GM18520 (cell line): ENCODE results near the gene KLHL35.

ENCODE experiments used
- ATAC-seq: cut with Tn5 transposase; IDR thresholded peaks from one replicate; pipeline ENCODE4 v1.9.1; 2021; ENCODE audit not compliant: unreplicated experiment

KLHL35 gene

DNA sequence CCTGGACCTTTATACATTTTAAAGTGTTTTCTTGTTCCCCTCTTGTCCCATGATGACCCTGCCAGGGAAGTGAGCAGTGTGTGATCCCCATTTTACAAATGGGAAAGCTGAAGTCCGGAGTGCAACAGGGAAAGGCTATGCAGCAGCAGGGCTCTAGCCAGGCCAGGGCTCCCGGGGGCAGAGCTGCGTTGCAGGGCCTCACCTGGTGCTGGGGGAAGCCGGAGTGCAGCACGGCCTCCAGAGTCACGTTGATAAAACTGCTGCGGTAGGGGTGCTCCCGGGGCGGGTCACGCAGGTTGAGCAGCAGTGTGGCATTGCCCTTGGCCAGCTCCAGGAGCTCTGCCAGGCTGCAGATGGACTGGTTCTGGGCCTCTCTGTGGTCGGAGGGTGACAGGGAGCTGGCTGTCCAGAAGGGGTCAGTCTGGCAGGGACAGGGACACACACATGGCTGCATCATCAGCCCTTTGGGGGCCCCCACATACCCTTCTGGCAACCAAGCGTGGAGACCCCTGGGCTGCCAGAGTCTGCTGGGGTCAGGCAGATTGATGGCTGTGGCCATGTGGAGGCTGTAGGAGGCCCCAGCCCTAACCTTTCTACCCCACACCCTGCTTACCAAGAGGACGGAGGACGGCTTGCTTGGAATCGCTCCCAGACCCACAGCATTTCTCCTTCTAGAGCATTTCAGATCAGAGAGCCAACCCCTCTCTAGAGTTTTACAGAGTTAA is 9.3 kb upstream of the KLHL35 start:
- ATAC-seq: no peak

DNA sequence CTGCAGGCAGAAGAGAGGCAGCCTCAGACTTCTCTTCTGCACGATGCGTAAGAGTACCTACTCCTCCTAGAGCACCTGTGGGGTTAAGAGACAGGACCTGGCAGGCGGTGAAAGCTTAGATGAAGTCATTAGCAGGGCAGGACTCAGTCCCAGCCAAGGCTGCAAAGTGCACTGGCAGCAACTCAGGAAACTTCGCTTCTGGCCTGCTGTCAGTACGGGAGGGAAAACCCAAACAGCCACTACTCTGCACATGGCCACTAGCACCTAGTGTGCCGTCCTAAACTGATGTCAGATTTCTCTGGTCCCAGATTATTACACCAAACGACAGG is 8.8 kb upstream of the KLHL35 start:
- ATAC-seq: no peak

DNA sequence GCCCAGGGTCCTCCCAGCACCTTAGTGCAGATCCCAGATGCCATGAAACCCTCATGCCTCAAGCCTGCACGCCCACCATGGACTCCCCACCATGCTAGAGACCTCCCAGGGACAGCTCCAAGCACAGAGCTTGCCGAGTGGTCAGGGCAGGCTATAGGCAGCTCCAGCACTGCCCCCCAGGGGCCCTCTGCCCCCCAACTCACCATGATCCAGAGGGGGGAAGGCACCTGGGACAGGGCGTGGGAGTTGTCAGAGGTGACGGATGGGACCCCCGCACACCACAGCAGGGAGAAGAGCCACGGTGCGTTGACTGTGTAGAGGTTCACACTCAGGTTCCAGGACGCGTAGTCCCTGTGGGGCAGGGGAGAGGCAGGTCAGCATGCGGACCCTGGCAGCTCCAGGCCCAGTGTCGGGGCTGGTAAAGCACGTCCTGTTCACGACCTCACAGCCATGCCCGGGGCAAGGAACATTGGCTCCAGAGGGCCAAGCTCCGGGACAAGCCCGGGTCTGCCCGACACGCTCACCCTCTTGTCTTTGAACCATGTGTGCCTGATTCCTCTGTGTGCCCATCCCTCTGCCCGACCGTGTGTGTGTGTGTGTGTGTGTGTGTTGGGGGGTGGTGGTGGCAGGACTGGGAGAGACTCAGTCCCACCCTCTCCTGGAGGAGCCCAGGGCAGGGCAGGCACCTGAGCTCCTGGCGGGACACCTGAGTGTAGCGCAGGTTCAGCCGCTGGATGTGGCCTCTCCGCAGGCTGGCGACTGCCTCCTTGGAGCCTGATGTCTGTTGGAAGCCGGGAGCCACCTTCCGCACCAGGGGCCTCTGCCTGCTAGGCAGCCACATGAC is 8.2 kb upstream of the KLHL35 start:
- no peak for ATAC-seq

DNA sequence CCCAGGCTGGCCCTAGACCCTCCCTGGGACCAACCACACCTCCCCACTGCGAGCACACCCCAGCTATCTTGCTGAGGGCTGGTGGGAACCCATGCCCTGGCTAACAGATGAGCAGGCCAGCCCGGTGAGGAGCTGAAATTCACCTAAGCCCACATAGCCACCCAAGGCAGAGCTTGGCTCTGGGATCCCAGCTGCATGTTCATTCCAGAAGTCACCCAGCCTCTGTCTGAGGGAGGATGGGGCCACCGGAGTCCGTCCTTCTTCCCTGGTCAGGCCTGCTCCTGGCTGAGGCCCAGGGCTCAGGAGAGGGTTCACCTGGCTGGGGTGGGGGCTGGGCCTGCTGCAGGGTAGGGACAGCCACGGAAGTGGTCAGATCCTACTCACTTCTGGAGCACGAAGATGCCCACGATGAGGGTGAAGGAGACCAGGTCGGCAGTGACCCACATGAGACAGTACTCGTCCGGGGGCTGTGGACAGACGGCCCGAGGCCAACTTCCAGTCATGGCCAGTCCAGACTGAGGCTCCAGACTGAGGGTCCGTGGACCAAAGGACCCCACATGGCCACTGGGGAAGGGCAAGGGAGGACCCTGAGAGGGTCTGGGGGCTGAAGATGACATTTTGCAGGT is 6.6 kb upstream of the KLHL35 start:
- no peak for ATAC-seq

DNA sequence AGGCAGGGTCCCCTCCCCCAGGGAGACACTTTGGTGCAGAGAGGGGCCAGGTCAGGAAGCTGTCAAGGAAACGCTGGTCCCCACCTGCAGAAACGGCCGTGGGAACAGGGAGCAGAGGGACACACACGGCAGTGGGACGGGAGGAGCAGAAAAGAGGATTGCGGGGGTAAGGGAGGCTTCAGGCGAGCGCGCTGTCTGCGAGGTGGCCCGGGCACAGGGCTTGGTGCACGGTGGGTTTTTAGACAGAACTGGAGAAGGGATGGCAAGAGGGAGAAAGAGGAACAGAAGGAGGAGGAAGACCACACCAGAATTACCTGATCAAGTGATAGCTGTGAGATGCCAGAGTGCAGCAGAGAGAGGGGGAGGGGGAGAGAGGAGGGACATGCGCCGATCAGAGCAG is 6.0 kb upstream of the KLHL35 start:
- ATAC-seq: no peak

DNA sequence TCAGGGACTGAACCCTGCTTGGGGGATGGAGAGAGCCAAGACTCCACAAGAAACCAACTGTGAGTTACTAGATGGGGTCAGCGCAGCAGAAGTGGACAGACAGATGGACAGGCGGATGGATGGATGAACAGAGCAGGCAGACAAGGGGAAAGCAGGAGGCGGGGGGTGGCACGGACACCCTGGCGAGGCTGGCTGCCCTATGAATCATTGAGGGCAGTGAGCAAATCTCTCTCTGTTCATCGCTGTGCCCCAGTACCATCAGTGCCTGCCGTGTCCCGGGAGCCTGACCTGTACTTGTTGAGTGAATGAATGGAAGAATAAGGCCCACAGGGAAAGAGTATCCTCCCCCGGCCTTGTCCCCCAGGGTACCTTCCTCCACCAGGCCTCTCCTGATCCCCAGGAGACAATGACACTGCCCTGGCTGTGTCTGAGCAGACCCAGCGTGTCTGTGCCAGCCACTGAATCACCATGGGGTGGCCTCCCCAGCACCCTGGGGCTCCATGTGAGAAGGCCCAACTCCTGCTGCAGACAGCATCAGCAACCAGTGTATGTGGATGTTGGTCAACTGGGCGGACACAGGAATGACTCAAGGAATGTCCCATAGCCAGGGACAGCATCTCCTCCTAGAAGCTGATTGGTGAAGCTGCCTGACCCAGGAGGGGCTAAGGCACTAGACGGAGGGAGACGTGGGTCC is 5.1 kb upstream of the KLHL35 start:
- ATAC-seq: no peak

DNA sequence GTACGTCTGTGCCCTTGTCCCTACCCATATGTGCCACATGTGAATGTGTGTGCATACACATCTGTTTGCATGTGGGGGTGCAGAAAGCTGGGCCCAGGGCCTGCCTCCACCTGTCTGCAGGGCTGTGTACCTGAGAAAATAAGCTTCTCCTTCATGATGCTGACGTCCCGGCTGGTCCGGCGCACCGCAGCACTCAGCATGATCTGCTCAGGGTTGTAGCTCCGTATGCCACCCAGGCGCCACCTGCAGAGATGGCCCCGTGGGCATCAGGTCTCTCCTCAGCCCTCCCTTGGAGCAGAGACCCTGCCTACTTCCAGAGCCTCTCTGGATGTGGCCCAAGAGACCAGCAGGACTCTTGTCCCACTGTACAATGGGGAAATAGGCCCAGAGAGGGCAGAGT is 3.8 kb upstream of the KLHL35 start:
- no peak for ATAC-seq

DNA sequence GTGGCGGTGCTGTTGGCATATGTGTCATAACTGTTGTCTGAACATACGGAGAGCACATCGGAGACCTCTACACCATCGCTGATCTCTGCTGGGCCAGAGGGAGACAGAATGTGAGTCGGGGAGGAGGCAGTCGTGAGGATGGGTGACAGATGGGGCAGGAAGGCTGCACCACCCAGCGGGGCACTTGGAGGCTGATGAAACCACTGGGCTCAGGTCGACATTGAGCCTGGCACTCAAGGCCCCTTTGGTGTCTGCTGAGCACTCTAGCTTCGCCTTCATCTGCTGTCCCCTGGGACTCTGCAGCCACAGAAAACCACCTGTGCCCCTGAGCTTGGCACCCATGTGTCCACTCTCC is 2.5 kb upstream of the KLHL35 start:
- ATAC-seq: no peak

DNA sequence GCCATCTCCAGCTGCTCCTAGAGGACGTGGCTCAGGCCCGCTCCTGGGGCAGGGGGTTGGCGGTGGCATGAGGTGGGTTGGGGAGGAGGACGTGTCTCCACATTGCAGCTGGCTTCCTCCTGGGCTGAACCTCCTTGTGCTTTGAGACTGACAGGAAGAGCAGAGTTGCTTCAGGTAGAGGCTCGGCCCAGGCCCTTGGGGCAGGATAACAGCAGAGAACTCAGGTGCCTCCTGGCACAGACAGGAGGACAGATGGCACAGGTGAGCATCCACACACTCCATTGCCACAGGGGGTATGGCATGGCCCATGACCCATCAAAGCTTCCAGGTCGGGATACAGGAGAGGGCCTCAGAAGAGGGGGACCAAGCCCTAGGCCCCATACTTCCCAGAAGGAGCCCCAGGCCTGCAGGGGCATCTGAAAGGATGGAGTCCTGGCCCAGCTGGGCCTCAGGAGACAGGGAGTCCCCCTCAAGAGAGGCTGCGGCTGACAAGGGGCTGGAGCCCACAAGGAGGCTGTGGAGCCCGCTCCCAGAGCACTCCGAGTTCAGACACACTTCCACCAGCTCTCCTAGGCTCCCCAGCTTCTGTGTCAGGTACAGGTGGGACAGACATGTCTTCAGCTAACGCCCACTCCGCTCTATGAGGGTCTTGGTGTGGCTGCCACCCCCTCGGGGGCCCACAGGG is 2.0 kb upstream of the KLHL35 start:
- no peak for ATAC-seq

DNA sequence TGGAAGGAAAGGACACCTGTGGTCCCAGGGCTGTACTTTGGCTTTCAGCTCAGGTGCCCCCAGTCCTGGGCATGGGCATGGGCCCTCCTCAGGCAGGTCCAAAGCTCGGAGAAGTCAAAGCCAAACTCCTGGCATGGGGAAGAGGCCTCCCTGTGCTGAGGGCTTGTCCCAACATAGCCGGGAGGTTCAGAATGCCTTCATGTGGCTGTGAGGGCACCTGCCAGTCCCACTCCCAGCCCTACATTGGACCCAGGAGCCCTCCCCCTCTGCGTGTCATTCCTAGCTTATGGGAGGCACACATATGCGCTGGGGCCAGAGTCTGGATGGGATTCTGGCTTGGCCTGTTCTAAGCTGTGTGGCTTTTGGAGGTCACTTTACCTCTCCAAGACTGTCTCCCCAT is 1.0 kb upstream of the KLHL35 start:
- no peak for ATAC-seq

DNA sequence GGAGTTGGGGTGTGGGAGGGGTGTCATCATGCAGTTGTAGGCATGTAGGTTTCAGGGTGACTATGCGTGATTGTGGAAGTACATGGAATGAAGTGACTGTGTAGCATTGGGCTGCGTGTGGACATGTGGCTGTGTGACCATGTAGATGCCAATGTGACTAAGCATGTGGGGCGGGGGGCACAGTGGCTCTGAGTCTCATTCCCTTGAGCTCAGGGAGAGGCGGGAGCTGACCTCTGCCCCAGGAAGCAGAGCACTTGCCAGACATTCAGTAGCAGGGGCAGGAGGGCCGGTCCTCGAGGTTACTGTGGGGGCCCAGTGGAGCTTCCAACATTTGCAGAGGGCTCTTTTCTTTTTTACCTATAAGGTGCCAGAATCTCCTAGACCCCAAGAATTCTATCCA is 440 bp upstream of the KLHL35 start:
- ATAC-seq: no peak

DNA sequence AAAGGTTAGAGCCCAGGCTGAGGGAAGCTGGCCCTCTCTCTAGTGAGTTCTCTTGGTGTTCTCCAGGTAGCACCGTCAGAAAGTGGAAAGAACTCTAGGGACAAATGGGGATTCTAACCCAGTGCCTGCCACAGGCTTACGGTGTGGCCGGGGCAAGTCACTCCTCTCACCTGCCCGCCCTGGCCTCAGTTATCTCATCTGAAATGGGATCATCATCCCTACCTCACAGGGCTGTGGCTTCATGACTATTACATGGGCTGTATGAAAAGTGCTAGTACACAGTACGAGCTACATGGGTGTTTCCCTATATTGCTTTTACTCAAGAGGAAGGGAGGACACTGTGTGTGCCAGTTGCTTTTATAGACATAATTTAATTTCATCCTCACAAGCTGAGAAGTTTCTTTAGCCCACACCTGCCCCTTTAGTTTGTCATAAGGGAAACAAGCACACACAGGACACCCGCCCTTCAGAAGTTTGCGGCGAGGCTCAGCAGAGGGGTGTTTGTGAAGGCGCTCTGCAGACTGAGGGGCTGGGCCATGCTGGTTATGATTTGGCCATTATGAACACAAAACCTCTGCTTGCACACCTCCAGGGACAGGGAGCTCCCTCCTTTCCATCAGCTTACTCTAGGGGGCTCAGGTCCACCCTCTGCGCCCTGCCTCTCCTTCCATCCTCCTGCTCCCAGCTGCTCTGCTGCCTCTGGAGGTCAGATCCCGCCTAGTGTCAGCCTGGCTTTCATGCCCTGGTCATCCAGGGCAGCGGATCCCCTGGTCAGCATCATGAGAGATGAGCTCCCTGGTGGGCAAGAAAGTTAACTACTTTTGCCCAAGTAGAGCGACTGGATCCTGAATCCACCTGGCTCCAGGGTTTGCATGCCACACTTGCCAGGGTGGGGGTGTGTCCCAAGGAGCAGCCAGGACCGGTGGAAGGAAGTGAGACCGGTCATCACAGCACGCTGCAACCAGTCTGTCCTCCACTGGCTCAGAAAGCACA is 1.2 kb downstream of the KLHL35 start:
- no peak for ATAC-seq

DNA sequence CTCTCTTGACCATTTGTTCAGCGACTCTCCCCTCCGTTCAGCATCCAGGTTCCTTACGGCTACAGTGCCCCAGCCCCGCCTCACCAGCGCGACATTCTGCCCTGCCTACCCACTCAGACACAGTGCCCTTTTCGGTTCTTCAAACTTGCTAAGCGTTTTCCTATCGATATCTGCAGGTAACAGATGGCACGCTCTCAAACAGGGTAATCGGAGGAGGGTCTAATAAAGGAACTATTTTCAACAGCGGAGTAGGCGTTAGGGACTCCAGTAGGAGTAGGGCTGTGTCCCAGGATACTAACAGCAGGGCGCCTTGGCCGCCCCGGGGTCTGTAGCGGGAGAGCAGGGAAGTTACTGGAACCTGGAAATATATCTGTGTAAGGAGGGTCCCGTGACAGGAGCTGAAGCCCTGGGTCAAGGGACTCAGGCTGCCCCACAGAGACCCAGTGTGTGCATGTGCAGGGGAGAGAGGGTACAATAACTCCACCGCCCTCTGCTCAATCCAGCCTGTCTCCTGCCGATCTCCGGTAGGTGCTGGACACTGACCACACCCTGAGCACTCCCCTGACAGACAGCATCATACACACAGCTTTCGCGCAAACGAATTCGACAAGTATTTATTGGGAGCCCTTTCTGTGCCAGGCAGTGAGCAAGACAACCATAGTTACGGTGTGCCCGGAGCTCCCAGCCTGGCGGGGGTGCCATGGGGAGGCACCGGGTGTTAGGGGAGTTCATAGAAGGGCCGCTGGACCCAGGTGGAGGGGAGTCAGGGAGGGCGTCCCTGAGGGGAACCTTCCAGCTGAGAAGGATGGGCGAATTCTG is 2.1 kb downstream of the KLHL35 start:
- ATAC-seq: no peak

DNA sequence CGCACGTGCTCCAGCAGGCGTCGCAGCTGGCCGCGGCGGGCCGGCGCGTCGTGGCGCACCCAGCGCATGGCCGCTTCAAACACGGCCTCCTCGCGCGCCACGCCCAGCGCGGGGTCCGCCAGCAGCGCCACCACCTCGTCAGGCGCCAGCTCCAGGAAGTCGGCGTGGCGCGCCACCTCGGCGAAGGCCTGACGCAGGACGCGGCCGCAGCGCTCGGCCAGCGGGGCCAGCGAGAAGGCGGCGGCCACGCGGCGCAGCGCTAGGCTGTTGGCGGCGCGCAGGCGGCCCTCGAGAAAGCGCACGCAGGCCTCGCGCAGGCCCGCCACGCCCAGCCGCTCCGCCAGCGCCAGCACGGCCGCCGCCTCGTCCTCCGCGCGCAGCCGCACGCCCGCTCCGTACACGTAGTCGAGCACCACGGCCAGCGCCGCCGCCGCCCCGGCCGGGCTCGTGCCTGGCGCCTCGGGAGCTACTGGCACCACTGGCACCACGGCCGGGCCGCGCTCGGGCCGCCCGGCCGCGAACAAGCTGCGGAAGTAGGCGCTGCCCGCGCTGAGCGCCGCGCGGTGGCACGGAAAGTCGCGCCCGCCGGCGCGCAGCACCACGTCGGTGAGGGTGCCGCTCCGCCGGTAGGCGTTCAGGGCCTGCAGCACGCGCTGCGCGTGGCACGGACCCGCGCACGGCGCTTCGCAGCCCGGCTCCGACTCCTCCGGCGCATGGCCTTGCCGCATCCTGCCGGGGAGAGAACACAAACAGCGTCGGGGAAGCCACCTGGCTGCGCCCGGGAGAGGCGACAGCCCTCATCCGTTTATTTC is 2.9 kb downstream of the KLHL35 start:
- peak; percentile 31 for ATAC-seq

DNA sequence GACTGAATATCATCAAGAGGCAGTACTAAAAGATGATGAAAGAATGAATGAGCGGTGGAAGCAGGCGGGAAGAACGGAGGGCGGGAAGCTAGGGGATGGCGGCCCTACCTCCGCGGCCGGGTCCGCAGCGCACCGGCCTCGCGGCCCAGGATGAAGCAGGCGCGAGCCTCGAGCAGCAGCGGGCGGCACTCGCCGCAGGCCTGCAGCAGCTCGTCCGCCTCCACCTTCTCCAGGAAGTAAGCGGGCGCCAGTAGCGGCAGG is 3.4 kb downstream of the KLHL35 start:
- no peak for ATAC-seq

DNA sequence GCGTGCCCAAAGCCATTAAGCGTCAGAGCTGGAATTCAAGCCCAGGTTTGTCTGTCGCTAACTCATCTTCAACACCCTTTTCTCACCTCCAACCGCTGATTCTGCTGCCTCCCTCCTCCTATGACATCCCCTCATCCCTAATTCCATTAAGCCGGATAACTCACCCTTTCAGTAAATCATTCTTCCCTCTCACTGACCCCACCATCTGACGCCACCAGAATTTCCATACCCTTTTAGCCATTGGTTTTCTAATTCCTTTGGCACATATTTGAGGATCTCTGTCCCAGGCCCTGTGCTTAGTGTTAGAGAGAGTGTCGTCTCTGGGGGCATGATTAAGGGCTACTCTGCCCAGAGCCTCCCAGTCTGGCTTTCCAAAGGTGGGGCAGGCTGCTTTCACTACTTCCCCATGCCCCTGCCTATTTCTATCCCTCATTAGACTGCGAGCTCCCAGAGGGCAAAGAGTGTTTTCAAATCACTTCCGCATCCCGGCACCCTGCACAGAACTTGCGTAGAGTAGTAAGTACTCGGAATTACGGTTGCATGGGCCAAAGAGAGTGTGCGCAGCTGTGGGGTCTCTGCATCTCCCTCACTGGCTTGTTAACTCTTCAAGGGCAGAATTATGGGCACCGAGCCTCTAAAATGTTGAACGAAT is 3.9 kb downstream of the KLHL35 start:
- no peak for ATAC-seq

DNA sequence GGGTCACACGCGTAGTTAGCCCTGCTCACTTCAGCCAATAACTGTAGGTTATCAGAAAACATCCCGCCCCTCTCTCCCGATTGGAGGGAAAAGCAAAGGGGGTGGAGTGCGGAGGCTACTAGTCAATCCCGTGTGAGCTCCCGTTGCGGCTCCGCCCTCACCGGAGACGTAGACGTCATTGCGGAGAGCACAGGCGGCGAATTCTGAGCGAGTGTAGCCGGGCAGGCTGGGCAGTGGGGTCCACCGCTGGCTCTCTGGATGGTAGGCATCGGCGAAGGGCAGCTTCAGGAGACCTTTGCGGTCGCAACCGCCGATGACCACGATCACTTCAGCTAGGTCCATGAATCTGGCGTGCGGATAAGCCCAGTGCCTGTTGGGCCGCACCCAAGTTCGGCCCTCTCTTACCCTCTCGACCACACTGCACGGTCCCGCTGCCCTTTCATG is 4.7 kb downstream of the KLHL35 start:
- peak; percentile 50 for ATAC-seq

DNA sequence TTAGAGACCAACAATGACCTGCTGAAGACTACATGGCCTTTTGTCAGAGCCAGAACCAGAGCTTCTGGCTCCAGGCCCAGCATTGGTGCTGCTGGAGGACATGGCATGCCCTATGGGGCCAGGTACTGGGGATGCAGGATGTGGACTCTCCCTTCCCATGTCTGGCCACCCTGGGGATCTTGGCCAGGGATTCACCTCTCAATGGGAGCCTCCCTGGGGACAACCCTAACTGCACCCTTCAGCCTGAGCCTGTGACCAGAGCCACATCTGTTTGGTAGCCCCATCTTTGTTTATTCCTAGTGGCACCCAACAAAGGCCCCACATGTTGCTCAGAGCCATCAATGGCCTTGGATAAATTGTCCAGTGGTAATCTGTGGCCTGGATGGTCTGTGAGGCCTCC is 5.8 kb downstream of the KLHL35 start:
- ATAC-seq: no peak
